ENCODE data around the gene OPHN1. TPM values are rescaled to one million over a fixed set of nuclear protein-coding genes. Genes with fewer than 3 reads are reported as not detected.

OPHN1 gene
- total RNA-seq, 1 experiment from 2014 or later: not detected

DNA sequence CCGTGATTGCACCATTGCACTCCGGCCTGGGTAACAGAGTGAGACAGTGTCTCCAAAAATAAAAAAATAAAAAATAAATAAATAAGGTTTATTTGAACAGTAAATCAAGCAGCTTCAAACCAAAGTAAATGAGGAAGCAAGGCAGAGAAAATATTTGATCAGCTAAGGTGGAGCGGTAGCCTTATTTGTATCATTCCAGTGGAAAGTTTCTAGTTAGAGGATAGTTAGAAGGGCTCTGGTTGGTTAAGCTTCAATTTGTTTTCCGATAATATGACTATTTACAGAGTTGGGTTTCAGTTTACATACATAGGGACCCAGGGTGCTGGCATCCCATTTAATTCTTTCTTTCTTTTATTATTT is 21.8 kb upstream of the OPHN1 start:
- H3K9ac ChIP-seq (ENCODE audit: low read length): no peak overlapping the region
- H3K9me2 ChIP-seq (replicated peaks; ENCODE audit: insufficient read depth, low read length): no peaks in the 10 kb centered on the region
- no peak overlapping the region for H3K4me3 ChIP-seq (ENCODE audit: low read length)
- H3K36me3 ChIP-seq (ENCODE audit: insufficient read depth, low read length): no peaks in the 10 kb centered on the region
- no peak overlapping the region for H3K27ac ChIP-seq (ENCODE audit: low read length)
- no peaks in the 10 kb centered on the region for H3K79me2 ChIP-seq (ENCODE audit: low read length)
- H3K9me3 ChIP-seq (ENCODE audit: low read length): no peaks in the 10 kb centered on the region
- DNase-seq: no peak
- H2AFZ ChIP-seq (ENCODE audit: low read length): no peak overlapping the region
- no peak overlapping the region for H3K4me2 ChIP-seq (ENCODE audit: low read depth, low read length, poor library complexity, severe bottlenecking)
- H3K27me3 ChIP-seq (ENCODE audit: low read length): no peaks in the 10 kb centered on the region
- no peaks in the 10 kb centered on the region for H3K4me1 ChIP-seq (ENCODE audit: low read length)
- H4K20me1 ChIP-seq (ENCODE audit: insufficient read depth, low read depth, low read length): no peaks in the 10 kb centered on the region

DNA sequence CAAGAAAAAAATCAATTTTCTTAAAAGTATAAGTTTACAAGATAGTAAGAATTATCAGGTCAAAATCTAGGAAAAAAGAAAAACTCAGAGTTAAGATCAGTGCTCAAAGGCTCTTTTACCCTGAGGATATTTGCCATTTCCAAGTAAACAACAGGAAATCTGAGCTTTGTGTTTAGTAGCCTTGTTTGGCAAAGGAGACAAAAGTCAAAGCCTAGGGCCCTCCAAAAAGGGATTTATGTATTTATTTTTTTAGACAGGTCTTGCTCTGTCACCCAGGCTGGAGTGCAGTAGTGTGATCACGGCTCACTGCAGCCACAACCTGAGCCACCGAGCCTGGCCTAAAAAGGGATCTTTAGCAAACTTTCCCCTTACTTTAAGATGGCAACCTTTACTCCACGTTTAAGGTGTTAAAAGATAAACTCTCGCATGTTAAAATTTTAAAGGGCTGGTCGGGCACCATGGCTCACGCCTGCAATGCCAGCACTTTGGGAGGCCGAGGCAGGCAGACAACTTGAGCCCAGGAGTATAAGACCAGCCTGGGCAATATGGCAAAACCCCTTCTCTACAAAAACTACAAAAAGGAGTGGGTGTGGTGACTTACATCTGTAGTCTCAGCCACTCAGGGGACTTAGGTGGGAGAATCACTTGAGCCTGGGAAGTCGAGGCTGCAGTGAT is 21.3 kb upstream of the OPHN1 start:
- H3K27ac ChIP-seq (ENCODE audit: low read length): no peak overlapping the region
- H3K4me2 ChIP-seq (ENCODE audit: low read depth, low read length, poor library complexity, severe bottlenecking): no peak overlapping the region
- no peaks in the 10 kb centered on the region for H3K9me2 ChIP-seq (replicated peaks; ENCODE audit: insufficient read depth, low read length)
- no peaks in the 10 kb centered on the region for H3K4me1 ChIP-seq (ENCODE audit: low read length)
- no peak for DNase-seq
- H3K9me3 ChIP-seq (ENCODE audit: low read length): no peaks in the 10 kb centered on the region
- no peak overlapping the region for H2AFZ ChIP-seq (ENCODE audit: low read length)
- H3K9ac ChIP-seq (ENCODE audit: low read length): no peak overlapping the region
- H3K27me3 ChIP-seq (ENCODE audit: low read length): no peaks in the 10 kb centered on the region
- no peak overlapping the region for H3K4me3 ChIP-seq (ENCODE audit: low read length)
- H3K79me2 ChIP-seq (ENCODE audit: low read length): no peaks in the 10 kb centered on the region
- H4K20me1 ChIP-seq (ENCODE audit: insufficient read depth, low read depth, low read length): no peaks in the 10 kb centered on the region
- no peaks in the 10 kb centered on the region for H3K36me3 ChIP-seq (ENCODE audit: insufficient read depth, low read length)

DNA sequence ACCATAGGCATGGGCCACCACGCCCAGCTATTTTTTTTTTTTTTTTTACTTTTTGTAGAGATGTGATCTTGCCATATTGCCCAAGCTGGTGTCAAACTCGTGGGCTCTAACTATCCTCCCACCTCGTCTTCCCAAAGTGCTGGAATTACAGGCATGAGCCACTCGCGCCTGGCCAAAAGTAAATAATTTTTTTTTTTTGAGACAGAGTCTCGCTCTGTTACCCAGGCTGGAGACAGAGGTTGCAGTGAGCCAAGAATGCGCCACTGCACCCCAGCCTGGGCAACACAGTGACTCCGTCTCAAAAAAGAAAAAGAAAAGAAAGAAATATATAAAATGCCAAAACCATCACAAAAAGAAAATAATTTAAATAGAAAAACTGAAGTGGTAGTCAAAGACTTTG is 18.4 kb upstream of the OPHN1 start:
- H3K79me2 ChIP-seq (ENCODE audit: low read length): no peaks in the 10 kb centered on the region
- H3K27ac ChIP-seq (ENCODE audit: low read length): no peak overlapping the region
- no peak overlapping the region for H2AFZ ChIP-seq (ENCODE audit: low read length)
- no peaks in the 10 kb centered on the region for H3K36me3 ChIP-seq (ENCODE audit: insufficient read depth, low read length)
- H3K4me3 ChIP-seq (ENCODE audit: low read length): no peak overlapping the region
- H3K4me1 ChIP-seq (ENCODE audit: low read length): no peaks in the 10 kb centered on the region
- no peaks in the 10 kb centered on the region for H3K27me3 ChIP-seq (ENCODE audit: low read length)
- H3K9ac ChIP-seq (ENCODE audit: low read length): no peak overlapping the region
- H3K9me2 ChIP-seq (replicated peaks; ENCODE audit: insufficient read depth, low read length): no peaks in the 10 kb centered on the region
- H3K4me2 ChIP-seq (ENCODE audit: low read depth, low read length, poor library complexity, severe bottlenecking): no peak overlapping the region
- no peak for DNase-seq
- no peaks in the 10 kb centered on the region for H3K9me3 ChIP-seq (ENCODE audit: low read length)
- H4K20me1 ChIP-seq (ENCODE audit: insufficient read depth, low read depth, low read length): no peaks in the 10 kb centered on the region

DNA sequence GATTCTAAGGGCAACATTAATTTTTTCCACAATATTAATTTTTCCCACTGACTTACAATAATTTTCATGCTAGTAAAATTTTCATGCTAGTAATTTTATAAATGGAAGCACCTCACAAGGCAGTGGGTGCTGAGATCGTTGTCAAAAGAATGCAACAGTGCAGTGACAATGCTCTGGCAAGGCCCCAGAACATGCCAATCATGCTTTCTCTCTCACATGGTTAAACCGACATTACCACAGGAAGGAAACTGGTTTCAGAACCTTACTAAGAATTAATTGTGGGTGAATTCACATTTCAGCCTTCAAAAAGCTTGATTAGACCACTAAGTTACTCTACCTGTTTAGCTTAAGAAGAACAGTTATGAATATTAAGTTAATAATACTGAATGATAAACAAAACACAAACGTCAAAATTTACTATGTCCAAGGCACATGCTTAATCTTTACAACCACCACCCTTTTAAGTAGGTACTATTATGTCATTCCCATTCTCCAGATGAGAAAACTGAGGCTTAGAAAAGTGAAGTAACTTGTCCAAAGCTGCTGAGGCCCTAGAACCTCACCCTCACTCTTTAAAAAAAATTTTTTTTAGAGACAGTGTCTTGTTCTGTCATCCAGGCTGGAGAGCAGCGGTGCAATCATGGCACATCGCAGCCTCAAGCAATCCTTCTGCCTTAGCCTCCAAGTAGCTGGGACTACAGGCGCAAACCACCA is 10.0 kb upstream of the OPHN1 start:
- Histone ChIP-seq H4K20me1 (ENCODE audit: insufficient read depth, low read depth, low read length) (no peaks in the 10 kb centered on the region), H3K36me3 (ENCODE audit: insufficient read depth, low read length) (no peaks in the 10 kb centered on the region), H3K9ac (ENCODE audit: low read length) (no peak overlapping the region), H3K27ac (ENCODE audit: low read length) (no peak overlapping the region), H3K4me3 (ENCODE audit: low read length) (no peak overlapping the region), H3K4me1 (ENCODE audit: low read length) (no peaks in the 10 kb centered on the region), H3K4me2 (ENCODE audit: low read depth, low read length, poor library complexity, severe bottlenecking) (no peak overlapping the region), H3K27me3 (ENCODE audit: low read length) (no peaks in the 10 kb centered on the region), H3K9me3 (ENCODE audit: low read length) (no peaks in the 10 kb centered on the region), H2AFZ (ENCODE audit: low read length) (no peak overlapping the region), H3K79me2 (ENCODE audit: low read length) (no peaks in the 10 kb centered on the region), H3K9me2 (replicated peaks; ENCODE audit: insufficient read depth, low read length) (no peaks in the 10 kb centered on the region)
- DNase-seq: no peak

DNA sequence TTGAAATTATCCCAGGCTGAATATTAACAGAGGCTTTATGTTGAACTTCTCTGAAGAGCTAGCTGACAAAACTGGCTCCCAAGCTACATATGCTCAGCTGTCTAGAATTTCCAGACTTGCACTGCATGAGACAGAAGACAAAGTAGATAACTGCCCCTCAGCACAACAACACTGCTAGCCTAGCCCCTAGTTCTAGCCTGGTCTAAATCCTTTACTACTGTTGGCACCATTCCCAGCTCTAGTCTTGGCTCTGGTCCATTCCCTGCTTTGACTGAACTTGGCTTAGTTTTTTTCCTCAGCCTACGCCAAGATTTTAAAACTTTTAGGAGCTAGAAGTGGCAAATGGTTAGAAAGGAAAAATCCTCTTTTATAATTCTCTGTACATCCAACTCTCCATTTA is 7.6 kb upstream of the OPHN1 start:
- no peak overlapping the region for H2AFZ ChIP-seq (ENCODE audit: low read length)
- no peaks in the 10 kb centered on the region for H3K27me3 ChIP-seq (ENCODE audit: low read length)
- H3K4me1 ChIP-seq (ENCODE audit: low read length): no peaks in the 10 kb centered on the region
- H4K20me1 ChIP-seq (ENCODE audit: insufficient read depth, low read depth, low read length): no peaks in the 10 kb centered on the region
- no peak for DNase-seq
- H3K4me2 ChIP-seq (ENCODE audit: low read depth, low read length, poor library complexity, severe bottlenecking): no peak overlapping the region
- no peaks in the 10 kb centered on the region for H3K9me3 ChIP-seq (ENCODE audit: low read length)
- no peaks in the 10 kb centered on the region for H3K36me3 ChIP-seq (ENCODE audit: insufficient read depth, low read length)
- no peaks in the 10 kb centered on the region for H3K9me2 ChIP-seq (replicated peaks; ENCODE audit: insufficient read depth, low read length)
- no peak overlapping the region for H3K27ac ChIP-seq (ENCODE audit: low read length)
- no peak overlapping the region for H3K4me3 ChIP-seq (ENCODE audit: low read length)
- H3K79me2 ChIP-seq (ENCODE audit: low read length): no peaks in the 10 kb centered on the region
- H3K9ac ChIP-seq (ENCODE audit: low read length): no peak overlapping the region

DNA sequence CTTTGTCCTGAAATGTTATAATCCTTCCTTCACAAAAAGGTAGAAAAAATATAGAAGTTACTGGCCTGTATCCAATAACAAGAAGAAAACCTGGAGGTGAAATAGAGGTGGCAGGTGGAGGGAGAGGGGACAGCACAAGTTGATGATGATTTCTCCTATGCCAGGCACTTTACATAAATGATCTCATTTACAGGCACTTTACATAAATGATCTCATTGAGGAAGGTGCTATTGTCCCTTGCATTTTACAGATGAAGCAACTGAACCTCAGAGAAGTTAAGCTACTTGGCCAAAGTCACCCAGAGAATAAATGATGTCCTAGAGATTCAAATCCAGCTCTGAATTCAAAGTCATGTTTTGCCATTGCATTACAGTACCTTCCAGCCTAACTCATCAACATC is 7.1 kb upstream of the OPHN1 start:
- H3K4me3 ChIP-seq (ENCODE audit: low read length): no peak overlapping the region
- no peaks in the 10 kb centered on the region for H3K27me3 ChIP-seq (ENCODE audit: low read length)
- H3K36me3 ChIP-seq (ENCODE audit: insufficient read depth, low read length): no peaks in the 10 kb centered on the region
- H3K9ac ChIP-seq (ENCODE audit: low read length): no peak overlapping the region
- no peak overlapping the region for H2AFZ ChIP-seq (ENCODE audit: low read length)
- H4K20me1 ChIP-seq (ENCODE audit: insufficient read depth, low read depth, low read length): no peaks in the 10 kb centered on the region
- H3K9me3 ChIP-seq (ENCODE audit: low read length): no peaks in the 10 kb centered on the region
- H3K4me2 ChIP-seq (ENCODE audit: low read depth, low read length, poor library complexity, severe bottlenecking): no peak overlapping the region
- no peak for DNase-seq
- H3K9me2 ChIP-seq (replicated peaks; ENCODE audit: insufficient read depth, low read length): no peaks in the 10 kb centered on the region
- H3K27ac ChIP-seq (ENCODE audit: low read length): no peak overlapping the region
- H3K4me1 ChIP-seq (ENCODE audit: low read length): no peaks in the 10 kb centered on the region
- H3K79me2 ChIP-seq (ENCODE audit: low read length): no peaks in the 10 kb centered on the region

DNA sequence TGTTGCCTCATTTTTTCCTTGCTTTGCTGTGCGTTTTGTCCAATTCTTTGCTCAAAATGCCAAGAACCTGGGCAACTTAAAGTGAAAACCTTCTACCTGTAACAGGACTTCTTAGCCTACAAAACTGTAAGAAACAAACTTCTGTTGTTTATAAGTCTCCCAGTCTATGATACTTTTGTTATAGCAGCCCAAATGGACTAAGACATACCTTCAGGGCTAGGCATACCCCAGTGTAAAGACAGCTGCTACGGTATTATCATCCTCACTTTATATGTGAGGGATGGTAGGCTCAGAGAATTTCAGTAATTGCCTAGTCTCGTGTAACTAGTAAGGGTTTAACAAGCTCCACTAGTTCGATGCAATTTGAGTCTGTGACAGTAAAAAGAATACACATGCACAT is 6.0 kb upstream of the OPHN1 start:
- Histone ChIP-seq H3K4me1 (ENCODE audit: low read length) (no peaks in the 10 kb centered on the region), H3K4me3 (ENCODE audit: low read length) (no peak overlapping the region), H3K4me2 (ENCODE audit: low read depth, low read length, poor library complexity, severe bottlenecking) (no peak overlapping the region), H4K20me1 (ENCODE audit: insufficient read depth, low read depth, low read length) (no peaks in the 10 kb centered on the region), H3K9me2 (replicated peaks; ENCODE audit: insufficient read depth, low read length) (no peaks in the 10 kb centered on the region), H3K27ac (ENCODE audit: low read length) (no peak overlapping the region), H3K9ac (ENCODE audit: low read length) (no peak overlapping the region), H3K9me3 (ENCODE audit: low read length) (no peaks in the 10 kb centered on the region), H3K79me2 (ENCODE audit: low read length) (no peaks in the 10 kb centered on the region), H3K27me3 (ENCODE audit: low read length) (no peaks in the 10 kb centered on the region), H3K36me3 (ENCODE audit: insufficient read depth, low read length) (no peaks in the 10 kb centered on the region), H2AFZ (ENCODE audit: low read length) (no peak overlapping the region)
- no peak for DNase-seq

DNA sequence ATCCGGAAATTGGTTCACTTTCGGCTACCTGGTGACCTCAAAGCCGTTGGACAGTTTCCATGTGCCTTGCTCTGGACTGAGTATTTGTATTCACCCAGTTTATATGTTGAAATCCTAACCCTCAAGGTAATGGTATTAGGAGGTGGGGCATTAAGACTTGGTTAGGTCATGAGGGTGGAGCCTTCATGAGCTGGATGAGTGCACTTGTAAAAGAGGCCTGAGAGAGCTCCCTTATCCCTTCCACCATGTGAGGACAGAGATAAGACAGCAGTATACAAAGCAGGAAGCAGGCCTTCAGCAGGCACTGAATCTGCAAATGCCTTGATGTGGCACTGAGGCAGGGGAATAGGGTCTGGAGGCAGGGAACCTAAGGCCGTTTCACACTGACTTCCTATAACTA is 5.3 kb upstream of the OPHN1 start:
- Histone ChIP-seq H4K20me1 (ENCODE audit: insufficient read depth, low read depth, low read length) (no peaks in the 10 kb centered on the region), H3K27ac (ENCODE audit: low read length) (no peak overlapping the region), H3K36me3 (ENCODE audit: insufficient read depth, low read length) (no peaks in the 10 kb centered on the region), H3K4me1 (ENCODE audit: low read length) (no peaks in the 10 kb centered on the region), H3K4me3 (ENCODE audit: low read length) (no peak overlapping the region), H3K9me2 (replicated peaks; ENCODE audit: insufficient read depth, low read length) (no peaks in the 10 kb centered on the region), H3K27me3 (ENCODE audit: low read length) (no peaks in the 10 kb centered on the region), H3K79me2 (ENCODE audit: low read length) (no peaks in the 10 kb centered on the region), H3K9ac (ENCODE audit: low read length) (no peak overlapping the region), H3K9me3 (ENCODE audit: low read length) (no peaks in the 10 kb centered on the region), H3K4me2 (ENCODE audit: low read depth, low read length, poor library complexity, severe bottlenecking) (no peak overlapping the region), H2AFZ (ENCODE audit: low read length) (no peak overlapping the region)
- no peak for DNase-seq

All from Karpas-422 (cell line).